Measurements from ENCODE around the gene ARFGAP2.

Gene ARFGAP2

DNA sequence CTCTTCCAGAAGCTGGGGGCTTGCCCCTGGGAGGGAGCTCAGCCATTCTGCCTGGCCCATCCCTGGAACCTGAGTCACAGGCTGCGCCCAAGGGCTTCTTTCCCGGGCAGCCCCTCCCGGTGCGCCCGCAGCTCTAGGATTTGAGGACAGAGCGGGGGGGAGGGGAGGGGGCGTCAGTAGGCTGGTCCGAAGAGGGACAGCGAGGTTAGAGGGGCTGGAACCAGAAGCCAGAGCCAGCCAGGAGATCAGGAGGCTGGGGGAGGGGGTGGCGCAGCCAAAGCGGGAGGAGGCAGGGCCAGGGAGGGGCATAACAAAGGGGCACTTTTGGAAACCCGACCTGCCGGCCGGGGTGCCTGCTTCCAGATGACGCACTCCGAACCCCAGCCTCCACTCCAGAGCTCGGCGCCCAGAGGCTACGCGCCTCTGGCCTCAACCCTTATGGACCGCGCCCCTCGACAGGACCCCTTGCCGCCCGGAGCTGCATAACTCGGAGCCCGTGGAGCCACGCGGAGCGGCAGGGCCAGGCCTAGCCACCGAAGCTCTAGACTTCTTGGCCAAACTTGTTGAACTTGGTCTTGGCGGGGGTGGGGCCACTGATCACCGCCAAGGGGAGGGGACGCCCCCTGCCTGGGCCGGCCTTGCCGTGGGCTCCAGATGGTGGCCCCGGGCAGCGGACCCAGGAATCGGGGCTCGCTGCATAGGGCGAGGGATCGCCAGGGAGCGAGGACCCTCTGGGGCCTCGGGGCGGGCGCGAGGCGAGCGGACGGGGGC lies 8.8 kb upstream of the ARFGAP2 start:
- peak; percentile 7 for ATAC-seq
- no peak for TF ChIP-seq TOX (CRISPR knock-in tag; IDR thresholded peaks at IDR 0.05; ENCODE audit: borderline replicate concordance)
- no peak for TF ChIP-seq PPARA (CRISPR knock-in tag; IDR thresholded peaks at IDR 0.05; ENCODE audit: borderline replicate concordance)
- no peak for TF ChIP-seq OSR1 (CRISPR knock-in tag; IDR thresholded peaks at IDR 0.05)
- no peak for TF ChIP-seq SNAI2 (CRISPR knock-in tag; IDR thresholded peaks at IDR 0.05)
- TF ChIP-seq, protein P1, sequence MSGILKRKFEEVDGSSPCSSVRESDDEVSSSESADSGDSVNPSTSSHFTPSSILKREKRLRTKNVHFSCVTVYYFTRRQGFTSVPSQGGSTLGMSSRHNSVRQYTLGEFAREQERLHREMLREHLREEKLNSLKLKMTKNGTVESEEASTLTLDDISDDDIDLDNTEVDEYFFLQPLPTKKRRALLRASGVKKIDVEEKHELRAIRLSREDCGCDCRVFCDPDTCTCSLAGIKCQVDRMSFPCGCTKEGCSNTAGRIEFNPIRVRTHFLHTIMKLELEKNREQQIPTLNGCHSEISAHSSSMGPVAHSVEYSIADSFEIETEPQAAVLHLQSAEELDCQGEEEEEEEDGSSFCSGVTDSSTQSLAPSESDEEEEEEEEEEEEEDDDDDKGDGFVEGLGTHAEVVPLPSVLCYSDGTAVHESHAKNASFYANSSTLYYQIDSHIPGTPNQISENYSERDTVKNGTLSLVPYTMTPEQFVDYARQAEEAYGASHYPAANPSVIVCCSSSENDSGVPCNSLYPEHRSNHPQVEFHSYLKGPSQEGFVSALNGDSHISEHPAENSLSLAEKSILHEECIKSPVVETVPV (CRISPR knock-in tag; IDR thresholded peaks at IDR 0.05), result no peak
- no peak for TF ChIP-seq GLIS3 (CRISPR knock-in tag; IDR thresholded peaks at IDR 0.05)
- TF ChIP-seq, protein P2, sequence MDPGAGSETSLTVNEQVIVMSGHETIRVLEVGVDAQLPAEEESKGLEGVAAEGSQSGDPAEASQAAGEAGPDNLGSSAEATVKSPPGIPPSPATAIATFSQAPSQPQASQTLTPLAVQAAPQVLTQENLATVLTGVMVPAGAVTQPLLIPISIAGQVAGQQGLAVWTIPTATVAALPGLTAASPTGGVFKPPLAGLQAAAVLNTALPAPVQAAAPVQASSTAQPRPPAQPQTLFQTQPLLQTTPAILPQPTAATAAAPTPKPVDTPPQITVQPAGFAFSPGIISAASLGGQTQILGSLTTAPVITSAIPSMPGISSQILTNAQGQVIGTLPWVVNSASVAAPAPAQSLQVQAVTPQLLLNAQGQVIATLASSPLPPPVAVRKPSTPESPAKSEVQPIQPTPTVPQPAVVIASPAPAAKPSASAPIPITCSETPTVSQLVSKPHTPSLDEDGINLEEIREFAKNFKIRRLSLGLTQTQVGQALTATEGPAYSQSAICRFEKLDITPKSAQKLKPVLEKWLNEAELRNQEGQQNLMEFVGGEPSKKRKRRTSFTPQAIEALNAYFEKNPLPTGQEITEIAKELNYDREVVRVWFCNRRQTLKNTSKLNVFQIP (CRISPR knock-in tag; IDR thresholded peaks at IDR 0.05; ENCODE audit: borderline replicate concordance, low read depth), result no peak
- TF ChIP-seq, protein P3, sequence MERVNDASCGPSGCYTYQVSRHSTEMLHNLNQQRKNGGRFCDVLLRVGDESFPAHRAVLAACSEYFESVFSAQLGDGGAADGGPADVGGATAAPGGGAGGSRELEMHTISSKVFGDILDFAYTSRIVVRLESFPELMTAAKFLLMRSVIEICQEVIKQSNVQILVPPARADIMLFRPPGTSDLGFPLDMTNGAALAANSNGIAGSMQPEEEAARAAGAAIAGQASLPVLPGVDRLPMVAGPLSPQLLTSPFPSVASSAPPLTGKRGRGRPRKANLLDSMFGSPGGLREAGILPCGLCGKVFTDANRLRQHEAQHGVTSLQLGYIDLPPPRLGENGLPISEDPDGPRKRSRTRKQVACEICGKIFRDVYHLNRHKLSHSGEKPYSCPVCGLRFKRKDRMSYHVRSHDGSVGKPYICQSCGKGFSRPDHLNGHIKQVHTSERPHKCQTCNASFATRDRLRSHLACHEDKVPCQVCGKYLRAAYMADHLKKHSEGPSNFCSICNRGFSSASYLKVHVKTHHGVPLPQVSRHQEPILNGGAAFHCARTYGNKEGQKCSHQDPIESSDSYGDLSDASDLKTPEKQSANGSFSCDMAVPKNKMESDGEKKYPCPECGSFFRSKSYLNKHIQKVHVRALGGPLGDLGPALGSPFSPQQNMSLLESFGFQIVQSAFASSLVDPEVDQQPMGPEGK (CRISPR knock-in tag; IDR thresholded peaks at IDR 0.05; ENCODE audit: borderline replicate concordance), result no peak
- TF ChIP-seq, protein P4, sequence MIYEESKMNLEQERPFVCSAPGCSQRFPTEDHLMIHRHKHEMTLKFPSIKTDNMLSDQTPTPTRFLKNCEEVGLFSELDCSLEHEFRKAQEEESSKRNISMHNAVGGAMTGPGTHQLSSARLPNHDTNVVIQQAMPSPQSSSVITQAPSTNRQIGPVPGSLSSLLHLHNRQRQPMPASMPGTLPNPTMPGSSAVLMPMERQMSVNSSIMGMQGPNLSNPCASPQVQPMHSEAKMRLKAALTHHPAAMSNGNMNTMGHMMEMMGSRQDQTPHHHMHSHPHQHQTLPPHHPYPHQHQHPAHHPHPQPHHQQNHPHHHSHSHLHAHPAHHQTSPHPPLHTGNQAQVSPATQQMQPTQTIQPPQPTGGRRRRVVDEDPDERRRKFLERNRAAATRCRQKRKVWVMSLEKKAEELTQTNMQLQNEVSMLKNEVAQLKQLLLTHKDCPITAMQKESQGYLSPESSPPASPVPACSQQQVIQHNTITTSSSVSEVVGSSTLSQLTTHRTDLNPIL (CRISPR knock-in tag; IDR thresholded peaks at IDR 0.05; ENCODE audit: low read depth), result no peak
- no peak for TF ChIP-seq BACH2 (CRISPR knock-in tag; IDR thresholded peaks at IDR 0.05; ENCODE audit: borderline replicate concordance)
- TF ChIP-seq ARNTL (CRISPR knock-in tag; IDR thresholded peaks at IDR 0.05; ENCODE audit: borderline replicate concordance, low read depth), result no peak
- TF ChIP-seq ZNF565 (CRISPR knock-in tag; conservative IDR thresholded peaks at IDR 0.05; ENCODE audit: low read depth), result no peak
- TF ChIP-seq ESRRG (CRISPR knock-in tag; IDR thresholded peaks at IDR 0.05), result no peak
- no peak for TF ChIP-seq ZFP30 (CRISPR knock-in tag; IDR thresholded peaks at IDR 0.05)
- no peak for TF ChIP-seq TCF4 (CRISPR knock-in tag; IDR thresholded peaks at IDR 0.05; ENCODE audit: borderline replicate concordance)

DNA sequence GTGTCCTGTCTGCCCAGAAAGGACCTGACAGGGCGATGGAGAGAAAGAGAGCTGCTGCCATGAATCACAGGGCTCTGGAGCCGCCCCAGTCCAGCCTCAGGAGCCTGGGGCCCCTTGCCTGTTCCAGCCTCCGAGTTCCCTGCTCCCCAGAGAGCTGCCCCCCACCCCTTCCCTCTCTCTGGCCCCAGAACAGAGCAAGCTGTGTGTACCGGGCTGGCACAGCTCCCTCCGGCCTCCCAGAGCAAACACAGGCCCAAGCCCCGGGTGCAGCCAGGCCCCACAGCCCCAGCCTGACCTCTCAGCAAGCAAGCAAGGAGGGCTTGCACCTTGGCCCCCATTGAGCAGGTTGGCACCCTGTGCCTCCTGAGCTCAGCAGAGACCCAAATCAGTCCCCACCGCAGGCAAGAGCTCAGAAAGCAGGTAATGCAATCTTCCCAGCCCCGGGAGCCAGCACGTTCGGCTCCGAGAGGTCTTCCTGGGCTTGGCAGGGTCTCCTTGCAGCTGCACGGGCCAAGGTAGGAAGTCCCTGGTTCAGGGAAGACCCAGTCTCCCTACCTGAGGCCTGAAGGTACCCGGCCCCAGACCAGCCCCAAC lies 8.1 kb upstream of the ARFGAP2 start:
- TF ChIP-seq ZC3H10 (CRISPR knock-in tag; IDR thresholded peaks at IDR 0.05), result no peak
- TF ChIP-seq OSR1 (CRISPR knock-in tag; IDR thresholded peaks at IDR 0.05), result no peak
- no peak for TF ChIP-seq BACH2 (CRISPR knock-in tag; IDR thresholded peaks at IDR 0.05; ENCODE audit: borderline replicate concordance)
- TF ChIP-seq GLIS3 (CRISPR knock-in tag; IDR thresholded peaks at IDR 0.05), result no peak
- TF ChIP-seq ARNTL (CRISPR knock-in tag; IDR thresholded peaks at IDR 0.05; ENCODE audit: borderline replicate concordance, low read depth), result no peak
- TF ChIP-seq ZFP30 (CRISPR knock-in tag; IDR thresholded peaks at IDR 0.05), result no peak
- TF ChIP-seq RARB (CRISPR knock-in tag; IDR thresholded peaks at IDR 0.05), result no peak
- no peak for TF ChIP-seq TOX (CRISPR knock-in tag; IDR thresholded peaks at IDR 0.05; ENCODE audit: borderline replicate concordance)
- ATAC-seq, result no peak

DNA sequence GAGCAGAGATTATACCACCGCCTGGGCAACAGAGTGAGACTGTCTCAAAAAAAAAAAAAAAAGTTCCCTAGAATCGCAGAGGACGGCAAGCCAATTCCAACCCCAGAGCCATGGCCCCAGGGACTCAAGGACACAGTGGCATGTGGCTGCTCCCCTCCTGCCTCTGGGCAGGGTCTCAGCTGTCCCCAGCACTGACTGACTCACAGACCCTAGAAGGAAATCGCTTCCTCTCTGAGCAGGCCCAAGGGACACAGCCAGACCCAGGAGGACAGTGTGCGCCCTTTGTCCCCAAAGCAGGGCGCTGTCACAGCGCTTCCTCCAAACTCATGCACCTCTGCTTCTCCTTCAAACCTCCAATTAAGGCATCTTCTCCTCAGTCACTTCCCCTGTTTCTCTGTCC lies 7.3 kb upstream of the ARFGAP2 start:
- no peak for TF ChIP-seq CSDC2 (CRISPR knock-in tag; IDR thresholded peaks at IDR 0.05)
- no peak for TF ChIP-seq BACH2 (CRISPR knock-in tag; IDR thresholded peaks at IDR 0.05; ENCODE audit: borderline replicate concordance)
- no peak for TF ChIP-seq PPARA (CRISPR knock-in tag; IDR thresholded peaks at IDR 0.05; ENCODE audit: borderline replicate concordance)
- TF ChIP-seq RARB (CRISPR knock-in tag; IDR thresholded peaks at IDR 0.05), result no peak
- no peak for TF ChIP-seq ESRRG (CRISPR knock-in tag; IDR thresholded peaks at IDR 0.05)
- TF ChIP-seq, protein P5, sequence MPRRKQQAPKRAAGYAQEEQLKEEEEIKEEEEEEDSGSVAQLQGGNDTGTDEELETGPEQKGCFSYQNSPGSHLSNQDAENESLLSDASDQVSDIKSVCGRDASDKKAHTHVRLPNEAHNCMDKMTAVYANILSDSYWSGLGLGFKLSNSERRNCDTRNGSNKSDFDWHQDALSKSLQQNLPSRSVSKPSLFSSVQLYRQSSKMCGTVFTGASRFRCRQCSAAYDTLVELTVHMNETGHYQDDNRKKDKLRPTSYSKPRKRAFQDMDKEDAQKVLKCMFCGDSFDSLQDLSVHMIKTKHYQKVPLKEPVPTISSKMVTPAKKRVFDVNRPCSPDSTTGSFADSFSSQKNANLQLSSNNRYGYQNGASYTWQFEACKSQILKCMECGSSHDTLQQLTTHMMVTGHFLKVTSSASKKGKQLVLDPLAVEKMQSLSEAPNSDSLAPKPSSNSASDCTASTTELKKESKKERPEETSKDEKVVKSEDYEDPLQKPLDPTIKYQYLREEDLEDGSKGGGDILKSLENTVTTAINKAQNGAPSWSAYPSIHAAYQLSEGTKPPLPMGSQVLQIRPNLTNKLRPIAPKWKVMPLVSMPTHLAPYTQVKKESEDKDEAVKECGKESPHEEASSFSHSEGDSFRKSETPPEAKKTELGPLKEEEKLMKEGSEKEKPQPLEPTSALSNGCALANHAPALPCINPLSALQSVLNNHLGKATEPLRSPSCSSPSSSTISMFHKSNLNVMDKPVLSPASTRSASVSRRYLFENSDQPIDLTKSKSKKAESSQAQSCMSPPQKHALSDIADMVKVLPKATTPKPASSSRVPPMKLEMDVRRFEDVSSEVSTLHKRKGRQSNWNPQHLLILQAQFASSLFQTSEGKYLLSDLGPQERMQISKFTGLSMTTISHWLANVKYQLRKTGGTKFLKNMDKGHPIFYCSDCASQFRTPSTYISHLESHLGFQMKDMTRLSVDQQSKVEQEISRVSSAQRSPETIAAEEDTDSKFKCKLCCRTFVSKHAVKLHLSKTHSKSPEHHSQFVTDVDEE (CRISPR knock-in tag; IDR thresholded peaks at IDR 0.05), result no peak
- no peak for ATAC-seq

Measured in SK-N-SH treated with all-trans-retinoic acid at 6 μM for 48 hours (cell line).